ENCODE results near the gene KRTAP2-1.

- no peak for TF ChIP-seq EZH2 (IDR thresholded peaks at IDR 0.05; ENCODE audit: low read length, missing control alignments)
- no peak for TF ChIP-seq CTCF (conservative IDR thresholded peaks at IDR 0.05 in 1 of 2, IDR thresholded peaks at IDR 0.05 in 1 of 2; ENCODE audit: low read depth in 1 of 2, low read length in 2 of 2)
Measured at GRCh38 chr17:41001795-41002194, 45.3 kb downstream of the KRTAP2-1 start.
